Breast epithelium (tissue), 3 donors: ENCODE results near the gene CFAP157.

Experiments used
- POLR2AphosphoS5 ChIP-seq, 3 donors: sonication (generic); formaldehyde crosslinking; IDR thresholded peaks; one replicate each; pipeline ENCODE4 v1.6.1; 2017; ENCODE audit warnings: antibody characterized with exemption in 3 of 3
- TF ChIP-seq, protein P1 (sequence below), 3 donors: fragments of 450-650 bp; IDR thresholded peaks; one replicate each; pipeline ENCODE4 v1.5.1; 2016 to 2017; ENCODE audit warnings: antibody characterized with exemption in 3 of 3, mild to moderate bottlenecking in 3 of 3, moderate library complexity in 3 of 3

DNA sequence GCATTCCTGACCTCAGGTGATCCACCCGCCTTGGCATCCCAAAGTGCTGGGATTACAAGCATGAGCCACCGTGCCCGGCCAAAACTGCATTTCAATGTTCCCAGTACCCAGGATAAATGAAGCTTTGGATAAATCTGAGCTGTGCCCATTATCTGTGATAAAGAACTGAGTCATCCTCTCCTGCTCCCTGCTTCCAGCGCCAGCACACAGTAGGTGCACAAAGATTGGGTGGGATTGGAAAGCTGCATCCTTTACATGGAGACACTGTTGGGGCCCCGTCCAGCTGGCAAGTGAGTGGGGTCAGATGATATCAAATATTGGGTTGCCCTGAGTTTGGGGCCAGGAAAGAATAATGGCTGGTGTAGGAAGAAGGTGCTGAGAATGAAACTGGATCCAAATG is 54.3 kb downstream of the CFAP157 start:
- no peak for TF ChIP-seq POLR2AphosphoS5 (IDR thresholded peaks at IDR 0.05)
- TF ChIP-seq, protein P1, sequence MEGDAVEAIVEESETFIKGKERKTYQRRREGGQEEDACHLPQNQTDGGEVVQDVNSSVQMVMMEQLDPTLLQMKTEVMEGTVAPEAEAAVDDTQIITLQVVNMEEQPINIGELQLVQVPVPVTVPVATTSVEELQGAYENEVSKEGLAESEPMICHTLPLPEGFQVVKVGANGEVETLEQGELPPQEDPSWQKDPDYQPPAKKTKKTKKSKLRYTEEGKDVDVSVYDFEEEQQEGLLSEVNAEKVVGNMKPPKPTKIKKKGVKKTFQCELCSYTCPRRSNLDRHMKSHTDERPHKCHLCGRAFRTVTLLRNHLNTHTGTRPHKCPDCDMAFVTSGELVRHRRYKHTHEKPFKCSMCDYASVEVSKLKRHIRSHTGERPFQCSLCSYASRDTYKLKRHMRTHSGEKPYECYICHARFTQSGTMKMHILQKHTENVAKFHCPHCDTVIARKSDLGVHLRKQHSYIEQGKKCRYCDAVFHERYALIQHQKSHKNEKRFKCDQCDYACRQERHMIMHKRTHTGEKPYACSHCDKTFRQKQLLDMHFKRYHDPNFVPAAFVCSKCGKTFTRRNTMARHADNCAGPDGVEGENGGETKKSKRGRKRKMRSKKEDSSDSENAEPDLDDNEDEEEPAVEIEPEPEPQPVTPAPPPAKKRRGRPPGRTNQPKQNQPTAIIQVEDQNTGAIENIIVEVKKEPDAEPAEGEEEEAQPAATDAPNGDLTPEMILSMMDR (IDR thresholded peaks at IDR 0.05), result no peak
